GM10847 (cell line): ENCODE data around the gene TNFAIP1.

ENCODE experiments used
- POLR2A ChIP-seq: IDR thresholded peaks from 2 replicates; pipeline ENCODE4 v1.6.1; 2011; ENCODE audit not compliant: insufficient read length; ENCODE audit errors: extremely low read depth

Gene TNFAIP1

GRCh38 chr17:28394337-28395116 lies 59.0 kb downstream of the TNFAIP1 start:
- TF ChIP-seq POLR2A, result no peak

- no peak for TF ChIP-seq POLR2A
Measured at GRCh38 chr17:28395426-28395825, 59.9 kb downstream of the TNFAIP1 start.

- no peak for TF ChIP-seq POLR2A
Measured at GRCh38 chr17:28395968-28396367, 60.4 kb downstream of the TNFAIP1 start.
